Caco-2 (cell line): Measurements from ENCODE around the gene ODAPH. TPM values are rescaled to one million over a fixed set of nuclear protein-coding genes. Genes with fewer than 3 reads are reported as not detected.

ENCODE experiments used
- BruUV-seq: library from RNA; stranded (reverse); fragments of 400-500 nt; replicated peaks from 2 replicates; lab custom pipeline; 2021; lab: Mats Ljungman, UMichigan
- CTCF ChIA-PET: fragments of 300-600 bp; sonication (Branson Sonifier 250); formaldehyde crosslinking; loops from one replicate; lab custom pipeline; 2022; ENCODE audit warnings: antibody characterized with exemption; lab: Charles Lee
- POLR2A ChIA-PET: fragments of 300-600 bp; sonication (Branson Sonifier 250); formaldehyde crosslinking; loops from one replicate; lab custom pipeline; 2022; ENCODE audit warnings: antibody characterized with exemption; lab: Charles Lee
- DNase-seq, 2 experiments: peaks; one replicate each; pipeline versions ENCODE4 v3.0.0 to v3.0.0-alpha.2; 2020 to 2022
- H3K27me3 ChIP-seq: replicated peaks from 2 replicates; pipeline ENCODE4 v1.6.0; 2011; ENCODE audit warnings: low read length; ENCODE audit not compliant: control insufficient read depth, insufficient read depth
- H3K36me3 ChIP-seq: 2 replicates; pipeline ENCODE4 v1.5.1; 2011; ENCODE audit warnings: low read length; ENCODE audit not compliant: control insufficient read depth, insufficient read depth
- H3K4me1 ChIP-seq: fragments of 250-450 bp; sonication (Bioruptor Pico); 2 replicates; pipeline ENCODE4 v1.5.1; 2020; ENCODE audit warnings: mild to moderate bottlenecking
- H3K4me3 ChIP-seq: 2 replicates; pipeline ENCODE4 v1.5.1; 2011; ENCODE audit warnings: low read depth, mild to moderate bottlenecking, control low read depth, low read length
- H3K9me3 ChIP-seq: fragments of 250-450 bp; sonication (Bioruptor Pico); 2 replicates; pipeline ENCODE4 v1.5.1; 2020; ENCODE audit warnings: mild to moderate bottlenecking, moderate library complexity
- H3K27ac Mint-ChIP-seq: one replicate; pipeline ENCODE4 v1.8.0; 2022; ENCODE audit warnings: mixed read lengths; ENCODE audit not compliant: unreplicated experiment
- H3K27me3 Mint-ChIP-seq: one replicate; pipeline ENCODE4 v1.8.0; 2022; ENCODE audit warnings: mixed read lengths; ENCODE audit not compliant: insufficient read depth, unreplicated experiment
- H3K36me3 Mint-ChIP-seq: one replicate; pipeline ENCODE4 v1.8.0; 2022; ENCODE audit warnings: mild to moderate bottlenecking, mixed read lengths; ENCODE audit not compliant: insufficient read depth, unreplicated experiment
- H3K4me1 Mint-ChIP-seq: one replicate; pipeline ENCODE4 v1.8.0; 2022; ENCODE audit warnings: low read depth, mixed read lengths; ENCODE audit not compliant: unreplicated experiment
- H3K4me3 Mint-ChIP-seq: one replicate; pipeline ENCODE4 v1.8.0; 2022; ENCODE audit warnings: mild to moderate bottlenecking, moderate library complexity, mixed read lengths; ENCODE audit not compliant: unreplicated experiment
- H3K9me3 Mint-ChIP-seq: one replicate; pipeline ENCODE4 v1.8.0; 2022; ENCODE audit warnings: mixed read lengths; ENCODE audit not compliant: unreplicated experiment
- intact Hi-C: fragments of 100-400 bp; cut with micrococcal nuclease; formaldehyde crosslinking; loops from one replicate; pipeline ENCODE4 v1.10.0; 2022; ENCODE audit not compliant: unreplicated experiment
- total RNA-seq: library from RNA; stranded (reverse); gene quantifications from 2 replicates; pipeline ENCODE4 v1.2.3, GENCODE V29; 2022
- TF ChIP-seq, protein P1 (sequence below), 2 experiments: fragments of 200-600 bp in 1 of 2; IDR thresholded peaks; 1 replicate in 1 of 2; 2 replicates in 1 of 2; pipeline versions ENCODE4 v1.5.1 to v1.8.0; 2011 to 2022; ENCODE audit warnings: antibody characterized with exemption in 1 of 2, control low read depth in 1 of 2, inconsistent platforms in 1 of 2, low read depth in 1 of 2, low read length in 1 of 2, mild to moderate bottlenecking in 1 of 2, moderate library complexity in 1 of 2; ENCODE audit not compliant: insufficient read depth in 1 of 2, severe bottlenecking in 1 of 2, unreplicated experiment in 1 of 2

ODAPH gene
- total RNA-seq, 1 experiment from 2014 or later = not detected

DNA sequence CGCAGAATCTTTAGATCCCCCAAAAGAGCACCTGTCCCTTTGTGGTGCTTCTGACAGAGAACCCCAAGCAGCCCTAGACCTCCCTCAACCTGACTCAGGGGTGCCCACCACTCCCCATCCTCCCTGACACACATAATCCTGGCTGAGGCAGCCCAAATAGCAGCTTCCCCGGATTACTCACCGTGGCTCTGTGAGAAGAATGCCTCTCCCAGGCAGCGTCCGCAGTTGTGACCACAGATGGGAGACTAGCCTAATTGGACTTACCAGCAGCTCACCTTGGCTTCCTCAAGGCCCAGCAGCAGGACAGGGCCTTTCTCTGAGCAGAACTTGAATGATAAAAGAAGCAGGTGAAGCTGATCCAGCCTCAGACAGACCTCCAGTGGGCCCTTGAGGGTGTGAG, 10.3 kb upstream of the ODAPH start:
- Histone ChIP-seq H3K9me3 (no peaks in the 10 kb centered on the region), H3K27me3 (no peaks in the 10 kb centered on the region), H3K36me3 (no peaks in the 10 kb centered on the region), H3K4me3 (no peak overlapping the region), H3K4me1 (no peaks in the 10 kb centered on the region)
- Mint-ChIP-seq H3K27ac (no peak overlapping the region), H3K27me3 (no peaks in the 10 kb centered on the region), H3K4me1 (peaks cover 5% of the 10 kb centered on the region), H3K36me3 (no peaks in the 10 kb centered on the region), H3K9me3 (no peaks in the 10 kb centered on the region), H3K4me3 (no peak overlapping the region)
- ChIA-PET POLR2A (no interaction called here), CTCF (no interaction called here)
- no TSS peak for BruUV-seq
- no peak for DNase-seq
- intact Hi-C loops = no loop called here
- TF ChIP-seq, protein P1, sequence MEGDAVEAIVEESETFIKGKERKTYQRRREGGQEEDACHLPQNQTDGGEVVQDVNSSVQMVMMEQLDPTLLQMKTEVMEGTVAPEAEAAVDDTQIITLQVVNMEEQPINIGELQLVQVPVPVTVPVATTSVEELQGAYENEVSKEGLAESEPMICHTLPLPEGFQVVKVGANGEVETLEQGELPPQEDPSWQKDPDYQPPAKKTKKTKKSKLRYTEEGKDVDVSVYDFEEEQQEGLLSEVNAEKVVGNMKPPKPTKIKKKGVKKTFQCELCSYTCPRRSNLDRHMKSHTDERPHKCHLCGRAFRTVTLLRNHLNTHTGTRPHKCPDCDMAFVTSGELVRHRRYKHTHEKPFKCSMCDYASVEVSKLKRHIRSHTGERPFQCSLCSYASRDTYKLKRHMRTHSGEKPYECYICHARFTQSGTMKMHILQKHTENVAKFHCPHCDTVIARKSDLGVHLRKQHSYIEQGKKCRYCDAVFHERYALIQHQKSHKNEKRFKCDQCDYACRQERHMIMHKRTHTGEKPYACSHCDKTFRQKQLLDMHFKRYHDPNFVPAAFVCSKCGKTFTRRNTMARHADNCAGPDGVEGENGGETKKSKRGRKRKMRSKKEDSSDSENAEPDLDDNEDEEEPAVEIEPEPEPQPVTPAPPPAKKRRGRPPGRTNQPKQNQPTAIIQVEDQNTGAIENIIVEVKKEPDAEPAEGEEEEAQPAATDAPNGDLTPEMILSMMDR (IDR thresholded peaks at IDR 0.05; ENCODE audit: insufficient read depth in 1 of 2, low read depth in 1 of 2, low read length in 1 of 2, severe bottlenecking in 1 of 2, unreplicated experiment in 1 of 2) = no peak

DNA sequence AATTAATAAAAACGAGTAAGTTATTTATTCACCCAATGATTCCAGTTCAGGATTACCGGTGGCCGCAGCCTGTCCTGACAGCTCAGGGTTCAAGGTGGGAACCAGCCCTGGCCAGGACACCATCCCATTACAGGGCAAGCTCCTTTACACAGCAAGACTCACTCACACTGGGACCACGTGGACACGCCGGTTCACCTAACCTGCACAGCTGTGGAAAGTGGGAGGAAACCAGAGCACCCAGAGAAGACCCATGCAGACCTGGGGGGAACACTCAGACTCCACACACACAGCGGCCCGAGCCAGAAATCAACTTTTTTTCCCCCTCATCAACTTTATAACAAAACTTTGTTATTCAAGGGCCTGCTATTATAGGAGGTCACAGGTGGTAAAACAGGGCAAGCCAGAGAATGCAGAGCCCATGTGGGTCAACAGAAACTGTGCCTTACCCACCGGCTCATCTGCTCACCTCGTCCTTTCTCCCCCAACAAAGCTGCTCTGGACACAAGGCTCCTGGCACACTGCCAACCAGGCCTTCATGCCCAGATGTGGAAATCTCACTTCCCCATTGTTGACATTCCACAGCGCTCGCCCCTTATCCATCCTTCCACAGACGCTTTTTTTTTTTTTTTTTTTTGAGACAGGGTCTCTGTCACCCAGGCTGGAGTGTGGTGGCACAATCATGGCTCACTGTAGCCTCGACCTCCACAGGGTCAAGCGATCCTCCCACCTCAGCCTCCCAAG, 8.0 kb upstream of the ODAPH start:
- no TSS peak for BruUV-seq
- peaks cover 5% of the 10 kb centered on the region for H3K4me1 Mint-ChIP-seq
- no peak overlapping the region for H3K27ac Mint-ChIP-seq
- Histone ChIP-seq H3K36me3 (no peaks in the 10 kb centered on the region), H3K9me3 (no peaks in the 10 kb centered on the region), H3K27me3 (no peaks in the 10 kb centered on the region), H3K4me3 (no peak overlapping the region), H3K4me1 (no peaks in the 10 kb centered on the region)
- no peak for DNase-seq
- no peaks in the 10 kb centered on the region for H3K36me3 Mint-ChIP-seq
- ChIA-PET CTCF (interaction anchor here (0.7 kb wide), 1 partner anchor 184 kb away, joined by 4 read pairs; no protein-coding TSS in a partner anchor), POLR2A (no interaction called here)
- no peaks in the 10 kb centered on the region for H3K27me3 Mint-ChIP-seq
- TF ChIP-seq, protein P1 (IDR thresholded peaks at IDR 0.05; ENCODE audit: insufficient read depth in 1 of 2, low read depth in 1 of 2, low read length in 1 of 2, severe bottlenecking in 1 of 2, unreplicated experiment in 1 of 2) = no peak
- no peaks in the 10 kb centered on the region for H3K9me3 Mint-ChIP-seq
- intact Hi-C loops = no loop called here
- H3K4me3 Mint-ChIP-seq = no peak overlapping the region

DNA sequence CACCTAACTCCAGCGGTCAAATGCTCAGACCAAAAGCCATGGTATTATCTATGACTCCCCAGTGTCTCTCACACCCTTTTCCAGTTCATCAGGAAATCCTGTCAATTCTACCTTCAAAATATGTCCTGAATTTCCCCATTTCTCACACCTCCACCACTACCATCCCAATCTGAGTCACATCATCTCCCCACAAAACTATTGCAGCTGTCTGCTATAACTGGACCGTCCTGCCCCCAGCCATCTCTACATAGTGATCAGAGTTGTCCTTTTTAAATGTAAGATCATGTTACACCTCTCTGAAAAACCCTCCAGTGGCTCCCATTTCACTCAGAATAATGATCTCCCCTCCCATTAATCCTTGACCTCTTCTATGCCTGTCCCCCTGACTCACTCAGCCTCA, 6.8 kb upstream of the ODAPH start:
- no peak overlapping the region for H3K4me3 Mint-ChIP-seq
- no peaks in the 10 kb centered on the region for H3K4me1 Mint-ChIP-seq
- H3K9me3 ChIP-seq = no peaks in the 10 kb centered on the region

More for the DNA sequence above, 6.8 kb upstream of the ODAPH start:
- TF ChIP-seq, protein P1 (IDR thresholded peaks at IDR 0.05; ENCODE audit: insufficient read depth in 1 of 2, low read depth in 1 of 2, low read length in 1 of 2, severe bottlenecking in 1 of 2, unreplicated experiment in 1 of 2) = no peak
- no peak for DNase-seq
- ChIA-PET CTCF (no interaction called here), POLR2A (no interaction called here)
- no peaks in the 10 kb centered on the region for H3K36me3 Mint-ChIP-seq
- H3K36me3 ChIP-seq = no peaks in the 10 kb centered on the region
- H3K27me3 ChIP-seq = no peaks in the 10 kb centered on the region
- no peak overlapping the region for H3K27ac Mint-ChIP-seq
- intact Hi-C loops = no loop called here
- no peak overlapping the region for H3K4me3 ChIP-seq
- peaks cover 3% of the 10 kb centered on the region; the same call in 1 of the 2 replicates for H3K4me1 ChIP-seq
- no peaks in the 10 kb centered on the region for H3K9me3 Mint-ChIP-seq
- H3K27me3 Mint-ChIP-seq = no peaks in the 10 kb centered on the region
- no TSS peak for BruUV-seq
